BLaER1 (cell line): ENCODE data around the gene OR10G2.

Experiments used
- H3K27ac ChIP-seq: shearing (Covaris generic); formaldehyde crosslinking; 2 replicates; pipeline ENCODE4 v1.8.1; 2022
- H3K27me3 ChIP-seq: shearing (Covaris generic); formaldehyde crosslinking; 2 replicates; pipeline ENCODE4 v1.8.1; 2022
- H3K36me3 ChIP-seq: shearing (Covaris generic); formaldehyde crosslinking; 2 replicates; pipeline ENCODE4 v1.8.1; 2022
- H3K4me1 ChIP-seq: shearing (Covaris generic); formaldehyde crosslinking; 2 replicates; pipeline ENCODE4 v1.8.1; 2022
- H3K4me2 ChIP-seq: shearing (Covaris generic); formaldehyde crosslinking; 2 replicates; pipeline ENCODE4 v1.8.1; 2022
- H3K4me3 ChIP-seq: shearing (Covaris generic); formaldehyde crosslinking; 2 replicates; pipeline ENCODE4 v1.8.1; 2022
- H3K9ac ChIP-seq: shearing (Covaris generic); formaldehyde crosslinking; 2 replicates; pipeline ENCODE4 v1.8.1; 2022
- H3K9me3 ChIP-seq: shearing (Covaris generic); formaldehyde crosslinking; 2 replicates; pipeline ENCODE4 v1.8.1; 2022
- H4K20me1 ChIP-seq: shearing (Covaris generic); formaldehyde crosslinking; 2 replicates; pipeline ENCODE4 v1.8.1; 2022
- Cebpa-rat ChIP-seq: shearing (Covaris generic); IDR thresholded peaks from 2 replicates; pipeline ENCODE4 v1.8.1; 2022

Gene OR10G2

DNA sequence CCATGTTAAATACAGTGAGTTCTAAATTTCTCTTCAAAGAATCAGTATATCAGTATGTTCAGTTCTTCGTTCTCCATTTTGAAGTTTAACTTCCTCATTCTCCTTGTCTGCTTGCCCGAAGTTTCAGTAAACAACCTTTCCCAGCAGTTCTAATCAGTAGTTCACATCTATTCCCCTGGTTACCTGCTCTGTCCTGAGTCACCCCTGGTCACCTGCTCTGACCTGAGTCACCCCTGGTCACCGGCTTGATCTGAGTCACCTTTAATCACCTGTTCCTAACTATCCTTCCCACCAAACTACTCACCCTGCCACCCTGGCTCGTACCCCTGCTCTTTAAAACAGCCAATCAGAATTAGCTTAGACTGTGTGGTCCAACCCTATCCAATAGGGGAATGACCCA, 45.4 kb downstream of the OR10G2 start:
- TF ChIP-seq Cebpa-rat, result no peak
- no peak overlapping the region for H3K9ac ChIP-seq
- no peaks in the 10 kb centered on the region for H3K36me3 ChIP-seq
- H4K20me1 ChIP-seq, result no peaks in the 10 kb centered on the region
- no peak overlapping the region for H3K27ac ChIP-seq
- peaks cover 30% of the 10 kb centered on the region for H3K9me3 ChIP-seq
- no peak overlapping the region for H3K4me3 ChIP-seq
- no peaks in the 10 kb centered on the region for H3K4me1 ChIP-seq
- H3K4me2 ChIP-seq, result no peak overlapping the region
- H3K27me3 ChIP-seq, result no peaks in the 10 kb centered on the region
